Hepatocyte (in vitro differentiated cells): ENCODE data around the gene PVALEF. TPM values are rescaled to one million over a fixed set of nuclear protein-coding genes. Genes with fewer than 3 reads are reported as not detected.

Source experiments
- DNase-seq: peaks from one replicate; pipeline ENCODE4 v3.0.0-alpha.2; 2016; ENCODE audit warnings: low spot score
- H2AFZ ChIP-seq: fragments of 200-600 bp; sonication (generic); 2 replicates; pipeline ENCODE4 v1.6.0; 2016; ENCODE audit warnings: antibody characterized with exemption, mild to moderate bottlenecking
- H3K27ac ChIP-seq: fragments of 200-600 bp; sonication (generic); 2 replicates; pipeline ENCODE4 v1.5.1; 2016; ENCODE audit warnings: mild to moderate bottlenecking
- H3K27me3 ChIP-seq: fragments of 200-600 bp; sonication (generic); 2 replicates; pipeline ENCODE4 v1.6.1; 2016
- H3K36me3 ChIP-seq: fragments of 200-600 bp; sonication (generic); replicated peaks from 2 replicates; pipeline ENCODE4 v1.5.1; 2016; ENCODE audit warnings: low read depth; ENCODE audit not compliant: insufficient read depth
- H3K4me1 ChIP-seq: fragments of 200-600 bp; sonication (generic); 2 replicates; pipeline ENCODE4 v1.5.1; 2016; ENCODE audit warnings: mild to moderate bottlenecking, moderate library complexity; ENCODE audit not compliant: insufficient read depth
- H3K4me2 ChIP-seq: fragments of 200-600 bp; sonication (generic); 2 replicates; pipeline ENCODE4 v1.6.0; 2016
- H3K4me3 ChIP-seq: fragments of 200-600 bp; sonication (generic); 2 replicates; pipeline ENCODE4 v1.5.1; 2016; ENCODE audit warnings: mild to moderate bottlenecking
- H3K79me2 ChIP-seq: fragments of 200-600 bp; sonication (generic); 2 replicates; pipeline ENCODE4 v1.6.0; 2017; ENCODE audit warnings: mild to moderate bottlenecking
- H3K9me2 ChIP-seq: fragments of 200-600 bp; sonication (generic); replicated peaks from 2 replicates; pipeline ENCODE4 v1.6.0; 2017; ENCODE audit warnings: mild to moderate bottlenecking; ENCODE audit not compliant: insufficient read depth
- H3K9me3 ChIP-seq: fragments of 200-600 bp; sonication (generic); 2 replicates; pipeline ENCODE4 v1.5.1; 2016; ENCODE audit warnings: low read depth, mild to moderate bottlenecking
- H4K20me1 ChIP-seq: fragments of 200-600 bp; sonication (generic); 2 replicates; pipeline ENCODE4 v1.6.0; 2016; ENCODE audit warnings: mild to moderate bottlenecking; ENCODE audit not compliant: insufficient read depth, poor library complexity, severe bottlenecking
- EZH2 ChIP-seq: fragments of 200-600 bp; sonication (generic); IDR thresholded peaks from 2 replicates; pipeline ENCODE4 v1.6.1; 2016; ENCODE audit warnings: antibody characterized with exemption, mild to moderate bottlenecking, borderline replicate concordance
- EZH2phosphoT487 ChIP-seq: fragments of 200-600 bp; sonication (generic); IDR thresholded peaks from one replicate; pipeline ENCODE4 v1.6.1; 2018; ENCODE audit warnings: antibody characterized with exemption, mild to moderate bottlenecking, low read depth, moderate library complexity; ENCODE audit not compliant: unreplicated experiment, severe bottlenecking
- WGBS: methylation state at CpG from one replicate; pipeline ENCODE4 v1.1.6; 2016; ENCODE audit warnings: low lambda C conversion rate; ENCODE audit errors: missing lambda C conversion rate; 5-methylcytosine and 5-hydroxymethylcytosine counted together
- polyA plus RNA-seq: library from polyadenylated mRNA; unstranded; fragments of >200 nt; fragmentation: Nextera tagmentation; extraction: Ambion mirVana; gene quantifications from 2 replicates; pipeline ENCODE4 v1.2.1, GENCODE V29; 2016
- total RNA-seq: library from RNA; depleted of rRNA; stranded (reverse); fragments of >200 nt; gene quantifications from 2 replicates; pipeline ENCODE4 v1.2.3, GENCODE V29; 2014
- TF ChIP-seq, protein P1 (sequence below): fragments of 200-600 bp; sonication (generic); IDR thresholded peaks from 2 replicates; pipeline ENCODE4 v1.5.1; 2016; ENCODE audit warnings: antibody characterized with exemption, mild to moderate bottlenecking; ENCODE audit not compliant: poor library complexity

Gene PVALEF
- total and polyA plus RNA-seq, 2 experiments from 2014 or later: 0.15 TPM; not detected in 1

DNA sequence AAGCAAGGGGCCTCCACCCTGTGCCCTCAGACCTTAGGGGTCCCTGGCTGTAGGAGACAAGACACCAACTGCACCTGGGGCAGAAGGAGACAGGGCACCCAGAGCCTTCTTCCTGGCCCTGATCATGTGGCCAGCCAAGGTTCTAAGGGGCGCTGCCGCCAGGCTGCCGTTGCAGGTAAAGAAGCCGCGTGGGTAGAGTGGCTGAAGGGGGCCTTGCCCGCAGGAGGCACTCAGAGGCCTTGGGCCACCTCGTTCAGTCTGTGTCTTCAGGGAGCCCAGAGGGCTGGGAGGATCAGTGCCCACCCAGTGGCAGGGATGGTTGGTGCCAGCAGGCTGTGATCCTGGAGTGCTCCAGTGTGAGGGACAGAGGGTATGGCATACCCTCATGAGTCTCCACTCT lies 2.3 kb downstream of the PVALEF start:
- no peak for TF ChIP-seq EZH2phosphoT487
- TF ChIP-seq, protein P1, sequence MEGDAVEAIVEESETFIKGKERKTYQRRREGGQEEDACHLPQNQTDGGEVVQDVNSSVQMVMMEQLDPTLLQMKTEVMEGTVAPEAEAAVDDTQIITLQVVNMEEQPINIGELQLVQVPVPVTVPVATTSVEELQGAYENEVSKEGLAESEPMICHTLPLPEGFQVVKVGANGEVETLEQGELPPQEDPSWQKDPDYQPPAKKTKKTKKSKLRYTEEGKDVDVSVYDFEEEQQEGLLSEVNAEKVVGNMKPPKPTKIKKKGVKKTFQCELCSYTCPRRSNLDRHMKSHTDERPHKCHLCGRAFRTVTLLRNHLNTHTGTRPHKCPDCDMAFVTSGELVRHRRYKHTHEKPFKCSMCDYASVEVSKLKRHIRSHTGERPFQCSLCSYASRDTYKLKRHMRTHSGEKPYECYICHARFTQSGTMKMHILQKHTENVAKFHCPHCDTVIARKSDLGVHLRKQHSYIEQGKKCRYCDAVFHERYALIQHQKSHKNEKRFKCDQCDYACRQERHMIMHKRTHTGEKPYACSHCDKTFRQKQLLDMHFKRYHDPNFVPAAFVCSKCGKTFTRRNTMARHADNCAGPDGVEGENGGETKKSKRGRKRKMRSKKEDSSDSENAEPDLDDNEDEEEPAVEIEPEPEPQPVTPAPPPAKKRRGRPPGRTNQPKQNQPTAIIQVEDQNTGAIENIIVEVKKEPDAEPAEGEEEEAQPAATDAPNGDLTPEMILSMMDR: no peak
- TF ChIP-seq EZH2: no peak
- Histone ChIP-seq H2AFZ (no peak overlapping the region), H3K4me2 (no peak overlapping the region), H3K4me3 (no peak overlapping the region), H3K36me3 (no peaks in the 10 kb centered on the region), H3K27ac (no peak overlapping the region), H3K4me1 (peaks cover 20% of the 10 kb centered on the region), H3K9me3 (no peaks in the 10 kb centered on the region), H3K9me2 (no peaks in the 10 kb centered on the region), H4K20me1 (no peaks in the 10 kb centered on the region), H3K79me2 (peaks cover 2% of the 10 kb centered on the region), H3K27me3 (no peaks in the 10 kb centered on the region)
- DNase-seq: no peak
- WGBS: 96% methylated on average over 7 of the region's 7 CpGs

GRCh38 chr17:81169870-81170309 lies 4.6 kb downstream of the PVALEF start:
- 93% methylated on average over 3 of the region's 3 CpGs for WGBS
- H3K4me2 ChIP-seq: no peak overlapping the region
- no peaks in the 10 kb centered on the region for H3K9me2 ChIP-seq
- H3K9me3 ChIP-seq: no peaks in the 10 kb centered on the region
- H4K20me1 ChIP-seq: no peaks in the 10 kb centered on the region
- no peak overlapping the region for H2AFZ ChIP-seq
- no peak overlapping the region for H3K27ac ChIP-seq
- no peaks in the 10 kb centered on the region for H3K27me3 ChIP-seq
- no peak overlapping the region for H3K4me3 ChIP-seq
- peaks cover 2% of the 10 kb centered on the region for H3K79me2 ChIP-seq
- TF ChIP-seq EZH2 (no peak), EZH2phosphoT487 (no peak)
- TF ChIP-seq, protein P1: no peak
- no peaks in the 10 kb centered on the region for H3K36me3 ChIP-seq
- no peak for DNase-seq
- H3K4me1 ChIP-seq: peaks cover 14% of the 10 kb centered on the region

- TF ChIP-seq, protein P1: no peak
- TF ChIP-seq EZH2: no peak
- no peak for TF ChIP-seq EZH2phosphoT487
- Histone ChIP-seq H3K4me1 (peaks cover 5% of the 10 kb centered on the region), H3K27ac (no peak overlapping the region), H3K79me2 (peaks cover 2% of the 10 kb centered on the region), H3K9me2 (no peaks in the 10 kb centered on the region), H3K4me3 (no peak overlapping the region), H3K36me3 (no peaks in the 10 kb centered on the region), H2AFZ (no peak overlapping the region), H3K27me3 (no peaks in the 10 kb centered on the region), H3K4me2 (no peak overlapping the region), H3K9me3 (no peaks in the 10 kb centered on the region), H4K20me1 (no peaks in the 10 kb centered on the region)
- no peak for DNase-seq
- WGBS: 89% methylated on average over 14 of the region's 15 CpGs
Measured at GRCh38 chr17:81170727-81171494, 5.6 kb downstream of the PVALEF start.
